ENCODE measurements around the gene CPLANE1.
"Not testable (repeated sequence)": the region's sequence is repeated elsewhere in the genome, so short reads cannot be mapped to it uniquely, and the experiment has no call there.

The CPLANE1 gene

DNA sequence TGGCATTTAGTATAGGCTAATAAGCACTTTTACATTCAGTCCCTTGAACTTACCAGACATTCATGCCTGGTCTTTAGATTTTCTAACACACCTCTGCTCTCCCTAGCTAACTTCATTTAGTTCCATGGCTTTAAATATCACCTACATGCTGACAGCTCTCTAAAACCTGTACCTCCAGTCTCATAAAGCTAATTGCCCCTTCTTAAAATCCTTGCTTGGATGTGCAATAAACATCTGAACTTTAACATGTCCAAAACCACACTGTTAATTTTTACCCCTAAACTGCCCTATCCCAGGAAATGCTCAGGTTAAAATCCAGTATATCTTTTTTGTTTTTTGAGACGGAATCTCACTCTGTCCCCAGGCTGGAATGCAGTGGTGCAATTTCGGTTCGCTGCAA is 139.8 kb downstream of the CPLANE1 start (continued):
- no peak for TF ChIP-seq POU6F1 (CRISPR knock-in tag; IDR thresholded peaks at IDR 0.05; ENCODE audit: borderline replicate concordance, low read depth)
- no peak for TF ChIP-seq ZNF8 (CRISPR knock-in tag; IDR thresholded peaks at IDR 0.05)
- TF ChIP-seq OSR1 (CRISPR knock-in tag; IDR thresholded peaks at IDR 0.05), result no peak
- no peak for TF ChIP-seq ARNTL (CRISPR knock-in tag; IDR thresholded peaks at IDR 0.05; ENCODE audit: borderline replicate concordance, low read depth)
- TF ChIP-seq TCF4 (CRISPR knock-in tag; IDR thresholded peaks at IDR 0.05; ENCODE audit: borderline replicate concordance), result no peak

DNA sequence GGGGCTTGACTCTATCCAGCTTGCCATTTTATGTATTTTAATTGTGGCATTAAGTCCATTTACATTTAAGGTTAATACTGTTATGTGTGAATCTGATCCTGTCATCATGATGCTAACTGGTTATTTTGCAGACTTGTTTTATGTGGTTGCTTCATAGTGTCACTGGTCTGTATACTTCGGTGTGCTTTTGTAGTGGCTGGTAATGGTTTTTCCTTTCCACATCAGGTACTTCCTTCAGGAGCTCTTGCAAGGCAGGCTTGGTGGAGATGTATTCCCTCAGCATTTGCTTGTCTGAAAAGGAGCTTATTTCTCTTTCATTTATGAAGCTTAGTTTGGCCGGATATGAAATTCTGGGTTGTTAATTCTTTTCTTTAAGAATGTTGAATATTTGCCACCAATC is 145.9 kb downstream of the CPLANE1 start:
- no peak for ATAC-seq
- TF ChIP-seq TCF4 (CRISPR knock-in tag; IDR thresholded peaks at IDR 0.05; ENCODE audit: borderline replicate concordance) (no peak), SNAI2 (CRISPR knock-in tag; IDR thresholded peaks at IDR 0.05) (no peak), ZFP30 (CRISPR knock-in tag; IDR thresholded peaks at IDR 0.05) (no peak), ZC3H10 (CRISPR knock-in tag; IDR thresholded peaks at IDR 0.05) (no peak), OSR1 (CRISPR knock-in tag; IDR thresholded peaks at IDR 0.05) (no peak), PATZ1 (CRISPR knock-in tag; IDR thresholded peaks at IDR 0.05; ENCODE audit: borderline replicate concordance) (no peak), ISL1 (CRISPR knock-in tag; IDR thresholded peaks at IDR 0.05) (no peak), BACH2 (CRISPR knock-in tag; IDR thresholded peaks at IDR 0.05; ENCODE audit: borderline replicate concordance) (no peak), POU6F1 (CRISPR knock-in tag; IDR thresholded peaks at IDR 0.05; ENCODE audit: borderline replicate concordance, low read depth) (no peak), ARNTL (CRISPR knock-in tag; IDR thresholded peaks at IDR 0.05; ENCODE audit: borderline replicate concordance, low read depth) (no peak), TSHZ2 (CRISPR knock-in tag; IDR thresholded peaks at IDR 0.05) (no peak), CSDC2 (CRISPR knock-in tag; IDR thresholded peaks at IDR 0.05) (no peak), GLIS3 (CRISPR knock-in tag; IDR thresholded peaks at IDR 0.05) (no peak), PPARA (CRISPR knock-in tag; IDR thresholded peaks at IDR 0.05; ENCODE audit: borderline replicate concordance) (no peak)

- ATAC-seq, result not testable (repeated sequence)
These were observed 149.9 kb downstream of the CPLANE1 start for GRCh38 chr5:37099267-37099666.

DNA sequence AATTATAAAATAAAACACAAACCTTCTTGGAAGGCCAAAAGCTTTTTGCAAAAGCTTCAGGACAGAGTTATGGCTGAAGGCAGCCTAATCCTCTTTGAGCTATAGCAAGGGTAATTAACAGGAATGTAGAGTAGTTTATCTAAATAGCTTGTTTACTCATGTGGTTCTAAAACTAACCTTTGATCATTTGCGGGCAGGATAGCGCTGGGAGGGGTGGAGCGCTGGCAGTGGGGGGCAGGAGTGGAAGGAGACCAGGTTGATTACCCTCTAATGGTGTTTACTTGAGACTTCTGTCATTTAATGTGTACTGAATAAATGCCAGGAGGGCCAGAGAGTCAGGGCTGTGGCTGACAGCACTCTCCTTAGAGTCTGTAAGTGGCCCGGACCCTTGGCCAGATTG is 155.4 kb downstream of the CPLANE1 start:
- ATAC-seq, result not testable (repeated sequence)

DNA sequence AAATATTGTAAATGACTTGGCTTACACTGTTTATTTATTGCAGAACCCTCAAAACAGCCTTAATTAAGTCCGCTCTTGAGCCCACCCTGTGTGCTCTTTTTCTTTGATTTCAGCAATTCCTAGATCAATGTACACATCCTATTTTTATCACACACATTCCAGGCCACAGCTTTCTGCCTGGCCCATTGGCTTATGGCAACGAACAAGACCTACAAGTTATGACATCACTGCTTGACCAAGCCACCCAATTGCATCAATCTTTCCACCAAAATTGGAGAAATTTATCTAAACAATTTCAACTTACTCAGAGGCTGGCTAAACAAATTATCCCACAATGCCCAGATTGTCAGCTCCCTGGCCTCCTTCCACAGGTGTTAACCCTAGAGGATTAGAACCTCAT is 158.4 kb downstream of the CPLANE1 start:
- ATAC-seq, result no peak
- TF ChIP-seq ZFP30 (CRISPR knock-in tag; IDR thresholded peaks at IDR 0.05) (no peak), RARB (CRISPR knock-in tag; IDR thresholded peaks at IDR 0.05) (no peak), PPARA (CRISPR knock-in tag; IDR thresholded peaks at IDR 0.05; ENCODE audit: borderline replicate concordance) (no peak), TSHZ2 (CRISPR knock-in tag; IDR thresholded peaks at IDR 0.05) (no peak), ZC3H10 (CRISPR knock-in tag; IDR thresholded peaks at IDR 0.05) (no peak), ZNF8 (CRISPR knock-in tag; IDR thresholded peaks at IDR 0.05) (no peak), CSRNP3 (CRISPR knock-in tag; IDR thresholded peaks at IDR 0.05) (no peak), TOX (CRISPR knock-in tag; IDR thresholded peaks at IDR 0.05; ENCODE audit: borderline replicate concordance) (no peak), CSDC2 (CRISPR knock-in tag; IDR thresholded peaks at IDR 0.05) (no peak), ZFP3 (CRISPR knock-in tag; IDR thresholded peaks at IDR 0.05) (no peak), OSR1 (CRISPR knock-in tag; IDR thresholded peaks at IDR 0.05) (no peak), ESRRG (CRISPR knock-in tag; IDR thresholded peaks at IDR 0.05) (no peak), ZNF70 (CRISPR knock-in tag; IDR thresholded peaks at IDR 0.05) (no peak), ARNTL (CRISPR knock-in tag; IDR thresholded peaks at IDR 0.05; ENCODE audit: borderline replicate concordance, low read depth) (no peak), SNAI2 (CRISPR knock-in tag; IDR thresholded peaks at IDR 0.05) (no peak)

All from SK-N-SH treated with all-trans-retinoic acid at 6 μM for 48 hours (cell line).